Measurements from ENCODE around the gene RELN. TPM values are rescaled to one million over a fixed set of nuclear protein-coding genes. Genes with fewer than 3 reads are reported as not detected.

Gene RELN
- total RNA-seq, 1 experiment from 2014 or later: 0.20 TPM

- TF ChIP-seq SMAD3 (CRISPR knock-in tag; IDR thresholded peaks at IDR 0.05; ENCODE audit: borderline replicate concordance) (no peak), ZNF396 (CRISPR knock-in tag; IDR thresholded peaks at IDR 0.05; ENCODE audit: borderline replicate concordance) (no peak), HMGA2 (CRISPR knock-in tag; IDR thresholded peaks at IDR 0.05) (no peak)
Measured at GRCh38 chr7:103446049-103446520, 543.4 kb downstream of the RELN start, which contains the start of gene SLC26A5 (continued).

GRCh38 chr7:103445228-103446048 is 544.0 kb downstream of the RELN start:
- DNase-seq (ENCODE audit: low spot score): peak; percentile 41
- Mint-ChIP-seq H3K9me3 (no peaks in the 10 kb centered on the region), H3K4me3 (peak overlapping the region; percentile 77), H3K36me3 (no peaks in the 10 kb centered on the region), H3K27ac (no peak overlapping the region), H3K4me1 (peaks cover 20% of the 10 kb centered on the region), H3K27me3 (ENCODE audit: low read depth) (peaks cover 74% of the 10 kb centered on the region)
- ChIA-PET POLR2A (interaction anchor here (0.5 kb wide), 1 partner anchor 372 kb away, joined by 3 read pairs; no protein-coding TSS in a partner anchor), CTCF (interaction anchor here (1.2 kb wide), 1 partner anchor 39 kb away, joined by 6 read pairs; no protein-coding TSS in a partner anchor)
- peak; percentile 59 for ATAC-seq
- TF ChIP-seq PRRX2 (CRISPR knock-in tag; IDR thresholded peaks at IDR 0.05) (no peak), ERG (CRISPR knock-in tag; IDR thresholded peaks at IDR 0.05) (no peak), E2F5 (CRISPR knock-in tag; IDR thresholded peaks at IDR 0.05) (peak; percentile 36; the same call in 1 of the 2 replicates), SP1 (CRISPR knock-in tag; conservative IDR thresholded peaks at IDR 0.05) (no peak), TCF7 (CRISPR knock-in tag; IDR thresholded peaks at IDR 0.05; ENCODE audit: low read depth) (no peak), ARID4B (CRISPR knock-in tag; IDR thresholded peaks at IDR 0.05; ENCODE audit: borderline replicate concordance) (0 out of 2 replicates have a peak, but pooled peaks have one; percentile 7), MAX (CRISPR knock-in tag; IDR thresholded peaks at IDR 0.05) (peak; percentile 76), MYBL2 (CRISPR knock-in tag; IDR thresholded peaks at IDR 0.05) (0 out of 2 replicates have a peak, but pooled peaks have one; percentile 29), ZNF232 (CRISPR knock-in tag; IDR thresholded peaks at IDR 0.05) (0 out of 2 replicates have a peak, but pooled peaks have one; percentile 49)

GRCh38 chr7:103439661-103440060 is 549.8 kb downstream of the RELN start:
- CTCF ChIA-PET: no interaction called here
- H3K9me3 Mint-ChIP-seq: no peaks in the 10 kb centered on the region
- no peak overlapping the region for H3K4me3 Mint-ChIP-seq
- H3K36me3 Mint-ChIP-seq: no peaks in the 10 kb centered on the region
- DNase-seq (ENCODE audit: low spot score): no peak
- H3K27ac Mint-ChIP-seq: no peak overlapping the region
- no peak for ATAC-seq
- POLR2A ChIA-PET: no interaction called here
- TF ChIP-seq ATF1 (CRISPR knock-in tag; IDR thresholded peaks at IDR 0.05): no peak
- no peak for TF ChIP-seq PREB (CRISPR knock-in tag; IDR thresholded peaks at IDR 0.05; ENCODE audit: borderline replicate concordance)
- H3K4me1 Mint-ChIP-seq: peaks cover 10% of the 10 kb centered on the region
- peaks cover 29% of the 10 kb centered on the region for H3K27me3 Mint-ChIP-seq (ENCODE audit: low read depth)
